Neuronal stem cell (in vitro differentiated cells): Measurements from ENCODE around the gene ZNF425.
"Not testable (repeated sequence)": the region's sequence is repeated elsewhere in the genome, so short reads cannot be mapped to it uniquely, and the experiment has no call there.

ENCODE experiments used
- DNase-seq: peaks from one replicate; pipeline ENCODE4 v3.0.0-alpha.2; 2013; ENCODE audit warnings: low spot score
- H2AFZ ChIP-seq: one replicate; pipeline ENCODE4 v1.6.1; 2013; ENCODE audit warnings: mild to moderate bottlenecking, low read length, inconsistent platforms
- H2AK5ac ChIP-seq: 2 replicates; pipeline ENCODE4 v1.6.1; 2013; ENCODE audit warnings: low read depth, mild to moderate bottlenecking, inconsistent platforms, low read length, moderate library complexity, mixed read lengths
- H2BK120ac ChIP-seq: 2 replicates; pipeline ENCODE4 v1.6.1; 2013; ENCODE audit warnings: low read depth, mild to moderate bottlenecking, inconsistent platforms, low read length, moderate library complexity, mixed read lengths
- H2BK12ac ChIP-seq: one replicate; pipeline ENCODE4 v1.6.1; 2013; ENCODE audit warnings: low read length, inconsistent platforms
- H2BK15ac ChIP-seq: 2 replicates; pipeline ENCODE4 v1.6.1; 2013; ENCODE audit warnings: mild to moderate bottlenecking, low read length, inconsistent platforms, mixed read lengths
- H2BK5ac ChIP-seq: one replicate; pipeline ENCODE4 v1.6.1; 2013; ENCODE audit warnings: inconsistent platforms, mild to moderate bottlenecking, low read length, moderate library complexity
- H3K14ac ChIP-seq: one replicate; pipeline ENCODE4 v1.6.1; 2013; ENCODE audit warnings: low read length, inconsistent platforms
- H3K18ac ChIP-seq: 2 replicates; pipeline ENCODE4 v1.6.1; 2013; ENCODE audit warnings: low read length, inconsistent platforms
- H3K23ac ChIP-seq: 2 replicates; pipeline ENCODE4 v1.6.1; 2013; ENCODE audit warnings: low read depth, mild to moderate bottlenecking, mixed read lengths, low read length, inconsistent platforms; ENCODE audit not compliant: poor library complexity
- H3K27ac ChIP-seq: replicated peaks from 3 replicates; pipeline ENCODE4 v1.5.1; 2013; ENCODE audit warnings: low read length, inconsistent platforms
- H3K27me3 ChIP-seq, 3 experiments: 2 replicates each; pipeline ENCODE4 v1.6.1; 2013; ENCODE audit warnings: low read length in 3 of 3, mild to moderate bottlenecking in 2 of 3, inconsistent platforms in 1 of 3, low read depth in 1 of 3, mixed read lengths in 1 of 3, moderate library complexity in 1 of 3; ENCODE audit not compliant: control insufficient read depth in 3 of 3, insufficient read depth in 3 of 3
- H3K36me3 ChIP-seq, 2 donors: replicated peaks in 1 of 2; 2 replicates each; pipeline ENCODE4 v1.6.1; 2013; ENCODE audit warnings: low read length in 2 of 2; ENCODE audit not compliant: control insufficient read depth in 2 of 2, insufficient read depth in 2 of 2
- H3K4ac ChIP-seq: 2 replicates; pipeline ENCODE4 v1.6.1; 2013; ENCODE audit warnings: inconsistent platforms, mild to moderate bottlenecking, low read length, moderate library complexity
- H3K4me1 ChIP-seq, 2 donors: 1 replicate in 1 of 2; 2 replicates in 1 of 2; pipeline ENCODE4 v1.6.1; 2013; ENCODE audit warnings: low read length in 2 of 2, low read depth in 1 of 2; ENCODE audit not compliant: control insufficient read depth in 2 of 2, insufficient read depth in 1 of 2
- H3K4me2 ChIP-seq: one replicate; pipeline ENCODE4 v1.6.1; 2013; ENCODE audit warnings: mild to moderate bottlenecking, low read length, inconsistent platforms; ENCODE audit not compliant: insufficient read depth, poor library complexity, severe bottlenecking
- H3K4me3 ChIP-seq, 2 donors: 2 replicates each; pipeline ENCODE4 v1.5.1; 2013; ENCODE audit warnings: low read length in 2 of 2, mild to moderate bottlenecking in 2 of 2, inconsistent platforms in 1 of 2, moderate library complexity in 1 of 2
- H3K79me1 ChIP-seq: one replicate; pipeline ENCODE4 v1.6.1; 2013; ENCODE audit warnings: low read depth, mild to moderate bottlenecking, inconsistent platforms, low read length, moderate library complexity
- H3K9ac ChIP-seq: one replicate; pipeline ENCODE4 v1.6.1; 2013; ENCODE audit warnings: mild to moderate bottlenecking, low read depth, low read length, inconsistent platforms; ENCODE audit not compliant: poor library complexity
- H3K9me3 ChIP-seq, 2 donors: replicated peaks in 1 of 2; 2 replicates each; pipeline versions ENCODE3 to v1.6.1; 2013; ENCODE audit warnings: low read length in 2 of 2, mild to moderate bottlenecking in 2 of 2, inconsistent platforms in 1 of 2, low read depth in 1 of 2, mixed read lengths in 1 of 2, moderate library complexity in 1 of 2; ENCODE audit not compliant: control insufficient read depth in 2 of 2, insufficient read depth in 1 of 2
- H4K8ac ChIP-seq: one replicate; pipeline ENCODE4 v1.6.1; 2013; ENCODE audit warnings: low read depth, mild to moderate bottlenecking, inconsistent platforms, low read length, moderate library complexity
- H4K91ac ChIP-seq: one replicate; pipeline ENCODE4 v1.6.1; 2013; ENCODE audit warnings: low read length, low read depth, mild to moderate bottlenecking, inconsistent platforms; ENCODE audit not compliant: poor library complexity
- WGBS, 2 donors: extraction: QIAGEN DNeasy Blood & Tissue Kit; methylation state at CpG; one replicate each; pipeline ENCODE4 v1.1.7; 2013; ENCODE audit warnings: missing lambda C conversion rate in 2 of 2, mixed read lengths in 1 of 2; ENCODE audit not compliant: insufficient read length in 2 of 2, insufficient replicate concordance in 1 of 2; ENCODE audit errors: extremely low coverage in 2 of 2; 5-methylcytosine and 5-hydroxymethylcytosine counted together

The ZNF425 gene

DNA sequence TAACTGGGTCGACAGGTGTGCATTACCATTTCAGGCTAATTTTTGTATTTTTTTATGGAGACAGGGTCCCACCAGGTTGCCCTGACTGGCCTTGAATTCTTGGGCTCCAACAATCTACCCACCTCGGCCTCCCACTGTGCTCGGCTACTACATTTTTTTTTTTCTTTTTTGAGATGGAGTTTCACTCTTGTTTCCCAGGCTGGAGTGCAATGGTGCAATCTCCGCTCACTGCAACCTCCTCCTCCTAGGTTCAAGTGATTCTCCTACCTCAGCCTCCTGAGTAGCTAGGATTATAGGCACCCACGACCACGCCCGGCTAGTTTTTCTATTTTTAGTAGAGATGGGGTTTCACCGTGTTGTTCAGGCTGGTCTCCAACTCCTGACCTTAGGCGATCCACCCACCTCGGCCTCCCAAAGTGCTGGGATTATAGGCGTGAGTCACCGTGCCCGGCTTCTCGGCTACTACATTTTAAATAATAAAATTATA, 18.4 kb upstream of the ZNF425 start:
- H3K27me3 ChIP-seq, H3K9me3 ChIP-seq: not testable (repeated sequence)

DNA sequence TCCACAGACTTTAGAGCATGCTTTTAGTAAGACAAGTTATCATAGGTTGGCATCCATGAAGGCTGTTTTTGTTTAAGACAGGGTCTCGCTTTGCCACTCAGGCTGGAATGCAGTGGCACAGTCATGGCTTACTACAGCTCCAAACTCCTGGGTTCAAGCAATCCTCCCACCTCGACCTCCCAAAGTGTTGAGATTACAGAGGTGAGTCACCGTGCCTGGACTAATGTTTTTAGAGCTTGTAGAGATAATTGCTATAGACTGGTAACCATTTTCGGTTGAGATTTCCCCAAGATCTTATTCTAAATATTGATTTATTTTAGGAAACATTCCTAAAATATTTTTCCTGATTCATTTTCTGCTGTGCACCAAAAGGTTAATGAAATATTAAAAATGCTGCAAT, 15.8 kb upstream of the ZNF425 start:
- no peaks in the 10 kb centered on the region for H3K36me3 ChIP-seq
- H4K8ac ChIP-seq: no peak overlapping the region
- no peaks in the 10 kb centered on the region for H3K9me3 ChIP-seq
- H3K27me3 ChIP-seq: no peaks in the 10 kb centered on the region
- no peak overlapping the region for H3K9ac ChIP-seq
- no peak overlapping the region for H3K4ac ChIP-seq
- H2AFZ ChIP-seq: no peak overlapping the region
- H2BK5ac ChIP-seq: no peak overlapping the region
- no peak overlapping the region for H3K14ac ChIP-seq
- no peak overlapping the region for H2BK12ac ChIP-seq
- no peak overlapping the region for H3K4me2 ChIP-seq
- no peak for DNase-seq
- no peak overlapping the region for H3K4me3 ChIP-seq
- no peak overlapping the region for H4K91ac ChIP-seq
- WGBS, 2 donors: no CpG with 5 or more reads among the region's 4 CpGs
- no peak overlapping the region for H2BK15ac ChIP-seq
- no peak overlapping the region for H3K27ac ChIP-seq
- no peak overlapping the region for H2AK5ac ChIP-seq
- H2BK120ac ChIP-seq: no peak overlapping the region
- H3K23ac ChIP-seq: no peak overlapping the region
- no peak overlapping the region for H3K18ac ChIP-seq
- H3K4me1 ChIP-seq: peaks cover 0 to 3% of the 10 kb centered on the region in 2 donors
- no peaks in the 10 kb centered on the region for H3K79me1 ChIP-seq

More for the DNA sequence above, 18.4 kb upstream of the ZNF425 start:
- not testable (repeated sequence) for H3K4ac ChIP-seq, H2BK12ac ChIP-seq, H3K14ac ChIP-seq, H2AFZ ChIP-seq, H3K36me3 ChIP-seq, H2AK5ac ChIP-seq, H3K27ac ChIP-seq, H3K4me1 ChIP-seq, H3K4me3 ChIP-seq, H3K23ac ChIP-seq, H2BK15ac ChIP-seq, H4K91ac ChIP-seq, H3K4me2 ChIP-seq, DNase-seq, H3K9ac ChIP-seq, H4K8ac ChIP-seq, H3K18ac ChIP-seq, H2BK5ac ChIP-seq, H2BK120ac ChIP-seq
- WGBS, 2 donors: no CpG with 5 or more reads among the region's 14 CpGs
- H3K79me1 ChIP-seq: peaks cover 11% of the 10 kb centered on the region

DNA sequence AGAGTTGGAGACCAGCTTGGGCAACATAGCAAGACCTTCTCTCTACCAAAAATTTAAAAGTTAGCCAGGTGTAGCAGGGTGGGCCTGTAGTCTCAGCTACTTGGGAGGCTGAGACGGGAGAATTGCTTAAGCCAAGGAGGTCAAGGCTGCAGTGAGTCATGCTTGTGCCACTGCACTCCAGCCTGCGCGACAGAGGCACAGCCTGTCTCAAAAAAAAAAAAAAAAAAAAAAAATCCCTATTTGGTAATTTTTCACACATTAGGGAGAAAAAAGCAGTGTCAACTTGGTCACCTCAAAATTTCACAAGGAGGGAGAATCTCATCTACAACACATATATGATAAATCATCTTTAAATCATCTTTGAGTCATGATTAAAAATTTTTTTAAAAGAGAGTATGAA, 14.7 kb upstream of the ZNF425 start:
- Histone ChIP-seq H3K4me1 (peaks cover 0 to 3% of the 10 kb centered on the region in 2 donors), H3K14ac (no peak overlapping the region), H4K91ac (no peak overlapping the region), H3K9me3 (no peaks in the 10 kb centered on the region), H2BK120ac (no peak overlapping the region), H3K4me2 (no peak overlapping the region), H2BK15ac (no peak overlapping the region), H3K23ac (no peak overlapping the region), H2BK12ac (no peak overlapping the region), H3K4me3 (no peak overlapping the region), H2AFZ (no peak overlapping the region), H4K8ac (no peak overlapping the region), H3K79me1 (no peaks in the 10 kb centered on the region), H3K4ac (no peak overlapping the region), H2AK5ac (no peak overlapping the region), H3K9ac (no peak overlapping the region), H3K27me3 (no peaks in the 10 kb centered on the region), H3K18ac (no peak overlapping the region), H3K36me3 (no peaks in the 10 kb centered on the region), H3K27ac (no peak overlapping the region), H2BK5ac (no peak overlapping the region)
- WGBS, 2 donors: no CpG with 5 or more reads among the region's 3 CpGs
- no peak for DNase-seq

DNA sequence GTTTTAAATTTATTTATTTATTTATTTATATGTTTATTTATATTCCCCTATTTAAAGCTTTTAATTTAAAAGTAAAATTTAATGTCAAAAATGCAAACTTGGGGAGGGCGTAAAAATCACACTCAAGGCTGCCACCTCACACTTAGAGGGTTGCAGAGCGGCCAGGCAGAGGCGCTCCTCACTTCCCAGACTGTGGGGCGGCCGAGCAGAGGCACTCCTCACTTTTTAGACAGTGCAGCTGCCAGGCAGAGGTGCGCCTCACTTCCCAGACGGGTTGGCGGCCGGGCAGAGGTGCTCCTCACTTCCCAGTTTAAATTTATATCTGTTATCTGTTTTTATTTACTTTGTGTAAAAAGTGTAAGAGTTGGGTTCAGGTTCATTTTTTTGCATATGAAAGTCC, 10.0 kb upstream of the ZNF425 start:
- Histone ChIP-seq H3K36me3 (peaks cover 0 to 30% of the 10 kb centered on the region in 2 donors), H3K27me3 (no peaks in the 10 kb centered on the region), H2AFZ (no peak overlapping the region), H3K4me1 (no peaks in the 10 kb centered on the region), H4K91ac (no peak overlapping the region), H2BK12ac (no peak overlapping the region), H3K4me3 (no peak overlapping the region), H3K9ac (no peak overlapping the region), H3K4me2 (no peak overlapping the region), H3K9me3 (peaks cover 0 to 3% of the 10 kb centered on the region in 2 donors), H2BK15ac (no peak overlapping the region), H3K27ac (no peak overlapping the region), H2BK5ac (no peak overlapping the region), H3K23ac (no peak overlapping the region), H2BK120ac (no peak overlapping the region), H3K4ac (no peak overlapping the region), H3K18ac (no peak overlapping the region), H3K14ac (no peak overlapping the region), H3K79me1 (no peaks in the 10 kb centered on the region), H2AK5ac (no peak overlapping the region), H4K8ac (no peak overlapping the region)
- DNase-seq: no peak
- WGBS, 2 donors: no CpG with 5 or more reads among the region's 9 CpGs
